ENCODE measurements around the gene ACTR6. TPM values are rescaled to one million over a fixed set of nuclear protein-coding genes. Genes with fewer than 3 reads are reported as not detected.

ACTR6 gene
- total RNA-seq, 1 donor from 2014 or later = 29.7 TPM

DNA sequence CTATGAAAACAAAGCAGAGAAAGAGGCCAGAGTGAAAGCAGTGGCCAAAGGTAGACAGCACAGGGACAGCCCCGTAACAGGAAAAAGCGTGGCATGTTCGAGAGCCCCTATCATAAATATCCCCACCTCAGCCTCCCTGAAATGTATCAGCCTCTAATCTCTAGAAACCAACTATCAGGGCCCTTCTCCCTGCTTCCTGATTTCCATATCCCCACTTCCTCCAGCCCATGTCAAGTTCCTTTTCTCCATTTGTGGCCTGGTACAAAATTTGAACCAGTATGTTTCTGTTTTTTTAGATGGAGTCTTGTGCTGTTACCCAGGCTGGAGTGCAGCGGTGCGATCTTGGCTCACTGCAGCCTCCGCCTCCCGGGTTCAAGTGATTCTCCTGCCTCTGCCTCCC lies 49.3 kb downstream of the ACTR6 start:
- Mint-ChIP-seq H3K36me3 (ENCODE audit: insufficient read depth) (no peaks in the 10 kb centered on the region), H3K4me3 (ENCODE audit: low read depth) (no peak overlapping the region), H3K27me3 (no peaks in the 10 kb centered on the region), H3K27ac (no peak overlapping the region), H3K4me1 (ENCODE audit: low read depth) (peaks cover 5% of the 10 kb centered on the region), H3K9me3 (ENCODE audit: low read depth) (no peaks in the 10 kb centered on the region)
- TF ChIP-seq, protein P1, sequence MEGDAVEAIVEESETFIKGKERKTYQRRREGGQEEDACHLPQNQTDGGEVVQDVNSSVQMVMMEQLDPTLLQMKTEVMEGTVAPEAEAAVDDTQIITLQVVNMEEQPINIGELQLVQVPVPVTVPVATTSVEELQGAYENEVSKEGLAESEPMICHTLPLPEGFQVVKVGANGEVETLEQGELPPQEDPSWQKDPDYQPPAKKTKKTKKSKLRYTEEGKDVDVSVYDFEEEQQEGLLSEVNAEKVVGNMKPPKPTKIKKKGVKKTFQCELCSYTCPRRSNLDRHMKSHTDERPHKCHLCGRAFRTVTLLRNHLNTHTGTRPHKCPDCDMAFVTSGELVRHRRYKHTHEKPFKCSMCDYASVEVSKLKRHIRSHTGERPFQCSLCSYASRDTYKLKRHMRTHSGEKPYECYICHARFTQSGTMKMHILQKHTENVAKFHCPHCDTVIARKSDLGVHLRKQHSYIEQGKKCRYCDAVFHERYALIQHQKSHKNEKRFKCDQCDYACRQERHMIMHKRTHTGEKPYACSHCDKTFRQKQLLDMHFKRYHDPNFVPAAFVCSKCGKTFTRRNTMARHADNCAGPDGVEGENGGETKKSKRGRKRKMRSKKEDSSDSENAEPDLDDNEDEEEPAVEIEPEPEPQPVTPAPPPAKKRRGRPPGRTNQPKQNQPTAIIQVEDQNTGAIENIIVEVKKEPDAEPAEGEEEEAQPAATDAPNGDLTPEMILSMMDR (IDR thresholded peaks at IDR 0.05; ENCODE audit: unreplicated experiment) = no peak
- DNase-seq (ENCODE audit: low spot score, unreplicated experiment) = no peak

DNA sequence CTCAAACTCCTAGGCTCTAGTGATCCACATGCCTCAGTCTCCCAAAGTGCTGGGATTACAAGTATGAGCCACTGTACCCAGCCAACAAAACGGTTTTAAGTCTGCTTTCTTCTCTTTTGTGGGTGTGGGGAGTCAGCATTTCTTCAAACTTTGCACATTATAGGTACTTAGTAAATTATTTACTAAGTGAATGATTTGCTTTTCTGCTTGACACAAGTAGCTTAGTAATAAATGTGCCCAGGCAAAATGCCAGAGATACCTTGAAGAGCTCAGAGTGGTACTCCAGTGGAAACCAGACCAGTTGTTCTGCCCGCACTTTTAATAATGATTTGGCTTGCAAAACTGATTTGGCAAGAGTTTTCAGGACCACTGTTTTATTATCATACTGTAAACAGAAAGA lies 51.3 kb downstream of the ACTR6 start:
- Mint-ChIP-seq H3K4me3 (ENCODE audit: low read depth) (no peak overlapping the region), H3K9me3 (ENCODE audit: low read depth) (no peaks in the 10 kb centered on the region), H3K4me1 (ENCODE audit: low read depth) (peaks cover 5% of the 10 kb centered on the region), H3K27me3 (no peaks in the 10 kb centered on the region), H3K36me3 (ENCODE audit: insufficient read depth) (no peaks in the 10 kb centered on the region), H3K27ac (no peak overlapping the region)
- TF ChIP-seq, protein P1 (IDR thresholded peaks at IDR 0.05; ENCODE audit: unreplicated experiment) = no peak
- no peak for DNase-seq (ENCODE audit: low spot score, unreplicated experiment)

DNA sequence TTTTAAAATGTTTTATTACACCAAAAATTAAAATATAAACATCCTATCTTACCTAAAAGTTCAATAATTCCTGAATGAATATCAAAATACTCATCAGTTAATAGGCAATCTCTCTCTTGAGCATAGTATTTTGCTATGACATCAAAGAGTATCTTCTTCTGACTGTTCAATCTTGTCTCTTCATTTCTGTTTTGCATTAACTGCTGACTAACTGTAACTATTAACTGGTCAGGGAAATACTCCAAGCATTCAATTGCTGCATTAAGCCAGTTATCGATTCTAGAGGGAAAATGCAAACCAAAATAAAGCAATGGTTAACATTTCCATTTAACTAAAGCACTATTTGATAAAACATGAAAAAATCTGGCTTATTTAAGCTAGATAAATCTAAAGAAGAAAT lies 52.8 kb downstream of the ACTR6 start:
- Mint-ChIP-seq H3K4me1 (ENCODE audit: low read depth) (peaks cover 5% of the 10 kb centered on the region), H3K27ac (no peak overlapping the region), H3K27me3 (no peaks in the 10 kb centered on the region), H3K36me3 (ENCODE audit: insufficient read depth) (peaks cover 3% of the 10 kb centered on the region), H3K4me3 (ENCODE audit: low read depth) (no peak overlapping the region), H3K9me3 (ENCODE audit: low read depth) (no peaks in the 10 kb centered on the region)
- TF ChIP-seq, protein P1 (IDR thresholded peaks at IDR 0.05; ENCODE audit: unreplicated experiment) = no peak
- DNase-seq (ENCODE audit: low spot score, unreplicated experiment) = no peak

DNA sequence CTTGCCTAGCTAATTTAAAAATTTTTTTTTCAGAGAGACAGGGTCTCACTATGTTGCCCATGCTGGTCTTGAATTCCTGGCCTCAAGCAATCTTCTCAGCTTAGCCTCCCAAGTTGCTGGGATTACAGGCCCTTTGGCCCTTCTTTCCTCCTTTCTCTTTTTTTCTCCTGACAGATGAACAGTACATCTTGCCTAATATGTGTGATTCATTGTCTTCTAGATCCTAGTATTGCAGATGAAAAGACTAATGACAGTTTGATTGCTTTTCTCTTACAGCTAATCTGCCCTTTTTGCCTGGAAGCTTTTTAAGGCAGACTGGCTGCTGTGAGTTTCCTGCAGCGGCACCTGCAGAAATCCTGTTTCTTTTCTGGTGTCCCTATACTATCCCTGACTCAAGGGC lies 54.3 kb downstream of the ACTR6 start:
- Mint-ChIP-seq H3K4me3 (ENCODE audit: low read depth) (no peak overlapping the region), H3K9me3 (ENCODE audit: low read depth) (no peaks in the 10 kb centered on the region), H3K27me3 (no peaks in the 10 kb centered on the region), H3K4me1 (ENCODE audit: low read depth) (peaks cover 5% of the 10 kb centered on the region), H3K27ac (no peak overlapping the region), H3K36me3 (ENCODE audit: insufficient read depth) (peaks cover 3% of the 10 kb centered on the region)
- no peak for DNase-seq (ENCODE audit: low spot score, unreplicated experiment)
- TF ChIP-seq, protein P1 (IDR thresholded peaks at IDR 0.05; ENCODE audit: unreplicated experiment) = no peak

DNA sequence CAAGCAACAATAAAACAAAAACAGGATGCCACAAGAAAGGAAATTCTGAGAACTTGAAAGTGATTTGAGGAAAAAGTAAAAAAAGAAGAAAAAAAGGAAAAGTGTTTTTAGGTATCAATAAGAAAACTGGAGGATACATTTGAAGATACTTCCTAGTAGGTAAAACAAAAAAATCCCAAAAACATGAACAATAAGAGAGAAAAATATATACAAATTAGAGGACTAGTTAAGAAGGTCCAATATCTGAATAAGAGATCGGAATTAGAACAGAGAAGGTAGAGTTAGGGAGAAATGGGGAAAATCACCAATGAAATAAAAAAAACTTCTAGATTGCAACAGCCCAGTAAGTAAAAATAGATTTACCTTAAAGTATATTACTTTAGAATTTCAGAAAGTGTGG lies 57.5 kb downstream of the ACTR6 start:
- no peak for DNase-seq (ENCODE audit: low spot score, unreplicated experiment)
- H3K4me1 Mint-ChIP-seq (ENCODE audit: low read depth) = no peaks in the 10 kb centered on the region
- peaks cover 3% of the 10 kb centered on the region for H3K36me3 Mint-ChIP-seq (ENCODE audit: insufficient read depth)
- no peak overlapping the region for H3K27ac Mint-ChIP-seq
- no peak overlapping the region for H3K4me3 Mint-ChIP-seq (ENCODE audit: low read depth)
- no peaks in the 10 kb centered on the region for H3K27me3 Mint-ChIP-seq
- TF ChIP-seq, protein P1 (IDR thresholded peaks at IDR 0.05; ENCODE audit: unreplicated experiment) = no peak
- no peaks in the 10 kb centered on the region for H3K9me3 Mint-ChIP-seq (ENCODE audit: low read depth)

Measured in progenitor cell of endocrine pancreas (in vitro differentiated cells).